ENCODE measurements around the gene HDHD3.
"Not testable (repeated sequence)": the region's sequence is repeated elsewhere in the genome, so short reads cannot be mapped to it uniquely, and the experiment has no call there.

DNA sequence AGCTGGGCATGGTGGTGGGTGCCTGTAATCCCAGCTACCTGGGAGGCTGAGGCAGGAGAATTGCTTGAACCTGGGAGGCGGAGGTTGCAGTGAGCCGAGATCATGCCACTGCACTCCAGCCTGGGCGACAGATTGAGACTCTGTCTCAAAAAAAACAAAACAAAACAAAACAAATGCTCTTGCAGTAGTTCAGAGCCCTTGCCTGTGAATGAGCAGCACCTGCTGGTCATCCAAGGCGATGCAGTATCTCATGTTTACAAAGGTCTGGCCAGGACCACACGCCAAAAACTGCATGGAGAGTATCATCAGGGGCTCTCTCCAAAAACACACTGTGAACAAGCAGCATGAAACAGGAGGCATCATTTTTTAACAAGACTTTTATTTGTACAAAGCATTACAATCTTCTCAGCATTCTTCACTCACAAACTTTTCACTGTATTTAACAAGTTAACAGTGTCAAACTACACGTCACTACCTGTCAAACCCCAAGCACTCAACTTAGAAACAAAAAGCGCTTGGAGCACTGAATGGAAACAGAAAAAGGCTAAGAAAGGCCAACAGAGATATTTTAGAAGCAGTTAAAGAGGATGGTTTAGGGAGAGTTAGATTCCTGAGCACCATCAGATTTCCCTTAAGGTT is 30.2 kb upstream of the HDHD3 start:
- TF ChIP-seq CTCF (conservative IDR thresholded peaks at IDR 0.05; ENCODE audit: low read length): peak; percentile 79
- not testable (repeated sequence) for TF ChIP-seq EZH2phosphoT487 (IDR thresholded peaks at IDR 0.05; ENCODE audit: borderline replicate concordance, low read depth, low read length)

Data from OCI-LY7 (cell line).